ENCODE results near the gene URB1. TPM values are rescaled to one million over a fixed set of nuclear protein-coding genes. Genes with fewer than 3 reads are reported as not detected.
"Not testable (repeated sequence)": the region's sequence is repeated elsewhere in the genome, so short reads cannot be mapped to it uniquely, and the experiment has no call there.

The URB1 gene
- total RNA-seq, 1 experiment from 2014 or later: 17.1 TPM

- H3K27me3 Mint-ChIP-seq (ENCODE audit: insufficient read depth, unreplicated experiment): peaks cover 2% of the 10 kb centered on the region
- no peaks in the 10 kb centered on the region for H3K4me1 Mint-ChIP-seq (ENCODE audit: low read depth, unreplicated experiment)
- DNase-seq: no peak
- peak overlapping the region; percentile 89 for H3K4me3 Mint-ChIP-seq (ENCODE audit: unreplicated experiment)
- peaks cover 17% of the 10 kb centered on the region for H3K36me3 Mint-ChIP-seq (ENCODE audit: insufficient read depth, unreplicated experiment)
- Histone ChIP-seq H3K4me1 (peaks cover 8% of the 10 kb centered on the region), H3K9me3 (no peaks in the 10 kb centered on the region), H3K36me3 (ENCODE audit: control insufficient read depth, insufficient read depth, low read length) (no peaks in the 10 kb centered on the region), H3K27me3 (replicated peaks; ENCODE audit: control insufficient read depth, insufficient read depth, low read length) (no peaks in the 10 kb centered on the region), H3K4me3 (ENCODE audit: low read depth, low read length) (peak overlapping the region; percentile 94)
- peak overlapping the region; percentile 89 for H3K27ac Mint-ChIP-seq (ENCODE audit: unreplicated experiment)
- H3K9me3 Mint-ChIP-seq (ENCODE audit: unreplicated experiment): no peaks in the 10 kb centered on the region
- no peak for TF ChIP-seq CTCF (IDR thresholded peaks at IDR 0.05; ENCODE audit: insufficient read depth in 1 of 2, low read depth in 1 of 2, low read length in 1 of 2, severe bottlenecking in 1 of 2, unreplicated experiment in 1 of 2)
- ChIA-PET POLR2A (interaction anchor here (0.5 kb wide), 1 partner anchor 1232 kb away, joined by 3 read pairs; no protein-coding TSS in a partner anchor), CTCF (interaction anchor here (0.5 to 1.6 kb wide), 2 partner anchors 119 to 209 kb away, joined by 3 to 7 read pairs; no protein-coding TSS in a partner anchor)
- intact Hi-C loops (cut with micrococcal nuclease; ENCODE audit: unreplicated experiment): loop anchor here (2.0 kb wide), 1 partner anchor 208 kb away; no protein-coding TSS in a partner anchor
- BruUV-seq (replicated peaks): TSS peak; percentile 45
Measured at GRCh38 chr21:32392299-32392879, 423 bp downstream of the URB1 start.

- H3K4me1 ChIP-seq: peaks cover 8% of the 10 kb centered on the region
- DNase-seq: no peak
- TF ChIP-seq CTCF (IDR thresholded peaks at IDR 0.05; ENCODE audit: insufficient read depth in 1 of 2, low read depth in 1 of 2, low read length in 1 of 2, severe bottlenecking in 1 of 2, unreplicated experiment in 1 of 2): no peak
- no peak overlapping the region for H3K27ac Mint-ChIP-seq (ENCODE audit: unreplicated experiment)
- no peaks in the 10 kb centered on the region for H3K9me3 ChIP-seq
- no peaks in the 10 kb centered on the region for H3K4me1 Mint-ChIP-seq (ENCODE audit: low read depth, unreplicated experiment)
- peaks cover under 1% of the 10 kb centered on the region for H3K27me3 Mint-ChIP-seq (ENCODE audit: insufficient read depth, unreplicated experiment)
- H3K4me3 Mint-ChIP-seq (ENCODE audit: unreplicated experiment): peak overlapping the region; percentile 89
- no peaks in the 10 kb centered on the region for H3K27me3 ChIP-seq (replicated peaks; ENCODE audit: control insufficient read depth, insufficient read depth, low read length)
- POLR2A ChIA-PET: no interaction called here
- no TSS peak for BruUV-seq (replicated peaks)
- peaks cover 17% of the 10 kb centered on the region for H3K36me3 Mint-ChIP-seq (ENCODE audit: insufficient read depth, unreplicated experiment)
- intact Hi-C loops (cut with micrococcal nuclease; ENCODE audit: unreplicated experiment): loop anchor here (2.0 kb wide), 1 partner anchor 209 kb away; no protein-coding TSS in a partner anchor
- CTCF ChIA-PET: interaction anchor here (1.6 kb wide), 1 partner anchor 209 kb away, joined by 7 read pairs; no protein-coding TSS in a partner anchor
- H3K9me3 Mint-ChIP-seq (ENCODE audit: unreplicated experiment): no peaks in the 10 kb centered on the region
- H3K36me3 ChIP-seq (ENCODE audit: control insufficient read depth, insufficient read depth, low read length): no peaks in the 10 kb centered on the region
- peak overlapping the region; percentile 94 for H3K4me3 ChIP-seq (ENCODE audit: low read depth, low read length)
Measured at GRCh38 chr21:32391755-32392154, 1.1 kb downstream of the URB1 start.

GRCh38 chr21:32390537-32391224, 2.1 kb downstream of the URB1 start:
- H3K9me3 Mint-ChIP-seq (ENCODE audit: unreplicated experiment); BruUV-seq (replicated peaks); H3K4me1 Mint-ChIP-seq (ENCODE audit: low read depth, unreplicated experiment); H3K27me3 ChIP-seq (replicated peaks; ENCODE audit: control insufficient read depth, insufficient read depth, low read length); intact Hi-C loops (cut with micrococcal nuclease; ENCODE audit: unreplicated experiment); H3K4me3 Mint-ChIP-seq (ENCODE audit: unreplicated experiment); H3K36me3 ChIP-seq (ENCODE audit: control insufficient read depth, insufficient read depth, low read length); H3K27ac Mint-ChIP-seq (ENCODE audit: unreplicated experiment); H3K4me3 ChIP-seq (ENCODE audit: low read depth, low read length); H3K9me3 ChIP-seq; POLR2A ChIA-PET; H3K27me3 Mint-ChIP-seq (ENCODE audit: insufficient read depth, unreplicated experiment); DNase-seq; H3K4me1 ChIP-seq; CTCF ChIA-PET: not testable (repeated sequence)
- H3K36me3 Mint-ChIP-seq (ENCODE audit: insufficient read depth, unreplicated experiment): peaks cover 20% of the 10 kb centered on the region
